Mucosa of gallbladder (tissue), 1 donor: ENCODE results near the gene DHRS7. TPM values are rescaled to one million over a fixed set of nuclear protein-coding genes. Genes with fewer than 3 reads are reported as not detected.
A peak's percentile ranks its signal among the peaks of the same experiment; 100 is the strongest.

Source experiments
- DNase-seq: peaks from one replicate; pipeline ENCODE4 v3.0.0-alpha.2; 2020; ENCODE audit warnings: low spot score
- total RNA-seq: library from RNA; stranded (reverse); gene quantifications from one replicate; pipeline ENCODE4 v1.2.1, GENCODE V29; 2021
- donor health status: DM: no; HTN: no; CAD: no.

DHRS7 gene
- total RNA-seq, 1 donor from 2014 or later: 184 TPM

- no peak for DNase-seq
Measured at GRCh38 chr14:60184905-60185555, 19.8 kb upstream of the DHRS7 start.

GRCh38 chr14:60184146-60184904 is 19.1 kb upstream of the DHRS7 start:
- DNase-seq: peak; percentile 24

GRCh38 chr14:60183741-60184140 is 18.5 kb upstream of the DHRS7 start:
- DNase-seq: no peak

GRCh38 chr14:60183138-60183537 is 17.9 kb upstream of the DHRS7 start:
- no peak for DNase-seq

GRCh38 chr14:60179431-60179869 is 14.3 kb upstream of the DHRS7 start:
- DNase-seq: no peak

GRCh38 chr14:60178820-60179219 is 13.6 kb upstream of the DHRS7 start:
- no peak for DNase-seq

GRCh38 chr14:60178164-60178563 is 13.0 kb upstream of the DHRS7 start:
- DNase-seq: no peak

- no peak for DNase-seq
Measured at GRCh38 chr14:60175255-60175902, 10.2 kb upstream of the DHRS7 start.

GRCh38 chr14:60174352-60175254 is 9.4 kb upstream of the DHRS7 start:
- no peak for DNase-seq

GRCh38 chr14:60171690-60172089 is 6.5 kb upstream of the DHRS7 start:
- no peak for DNase-seq

GRCh38 chr14:60170948-60171347 is 5.8 kb upstream of the DHRS7 start:
- DNase-seq: no peak

GRCh38 chr14:60169722-60170121 is 4.5 kb upstream of the DHRS7 start:
- no peak for DNase-seq

- DNase-seq: no peak
Measured at GRCh38 chr14:60166142-60166541, 944 bp upstream of the DHRS7 start.

GRCh38 chr14:60165547-60165876 is 314 bp upstream of the DHRS7 start:
- no peak for DNase-seq

GRCh38 chr14:60164404-60164711 is 840 bp downstream of the DHRS7 start:
- no peak for DNase-seq

- DNase-seq: no peak
Measured at GRCh38 chr14:60163693-60164092, 1.5 kb downstream of the DHRS7 start.

GRCh38 chr14:60161196-60162107 is 3.7 kb downstream of the DHRS7 start:
- no peak for DNase-seq

- no peak for DNase-seq
Measured at GRCh38 chr14:60160422-60160821, 4.8 kb downstream of the DHRS7 start.

GRCh38 chr14:60154671-60155070 is 10.5 kb downstream of the DHRS7 start:
- no peak for DNase-seq

GRCh38 chr14:60153991-60154390 is 11.2 kb downstream of the DHRS7 start:
- no peak for DNase-seq

GRCh38 chr14:60151715-60152114 is 13.5 kb downstream of the DHRS7 start:
- peak; percentile 55 for DNase-seq
